Activated T-cell treated with anti-CD3 and anti-CD28 coated beads, Interleukin-2, amount 50 U/mL, for 72 hours (primary cell): ENCODE results near the gene IFNA21. TPM values are rescaled to one million over a fixed set of nuclear protein-coding genes. Genes with fewer than 3 reads are reported as not detected.
"Not testable (repeated sequence)": the region's sequence is repeated elsewhere in the genome, so short reads cannot be mapped to it uniquely, and the experiment has no call there.

ENCODE experiments used
- ATAC-seq, 2 donors: fragments of 150-1000 bp; cut with Tn5 transposase; replicated peaks in 1 of 2; 2 replicates each; pipeline ENCODE4 v1.10.0; 2021; ENCODE audit warnings: moderate library complexity in 2 of 2, mild to moderate bottlenecking in 1 of 2
- DNase-seq, 2 donors: peaks; one replicate each; pipeline ENCODE4 v3.0.0; 2021 to 2022; ENCODE audit warnings: mixed read lengths in 1 of 2
- H3K27ac Mint-ChIP-seq: one replicate; pipeline ENCODE4 v1.8.0; 2022; ENCODE audit warnings: mild to moderate bottlenecking, moderate library complexity, mixed read lengths
- H3K27me3 Mint-ChIP-seq: one replicate; pipeline ENCODE4 v1.8.0; 2022; ENCODE audit warnings: low read depth, mixed read lengths
- H3K36me3 Mint-ChIP-seq, 2 donors: one replicate each; pipeline ENCODE4 v1.8.0; 2022; ENCODE audit warnings: mixed read lengths in 2 of 2, mild to moderate bottlenecking in 1 of 2; ENCODE audit not compliant: insufficient read depth in 2 of 2
- H3K4me1 Mint-ChIP-seq: one replicate; pipeline ENCODE4 v1.8.0; 2022; ENCODE audit warnings: low read depth, mixed read lengths
- H3K4me3 Mint-ChIP-seq, 2 donors: one replicate each; pipeline ENCODE4 v1.8.0; 2022; ENCODE audit warnings: mild to moderate bottlenecking in 2 of 2, mixed read lengths in 2 of 2, moderate library complexity in 2 of 2
- H3K9me3 Mint-ChIP-seq, 2 donors: one replicate each; pipeline ENCODE4 v1.8.0; 2022; ENCODE audit warnings: mixed read lengths in 2 of 2
- total RNA-seq, 2 donors: library from RNA; stranded (reverse); gene quantifications; one replicate each; pipeline ENCODE4 v1.2.3, GENCODE V29; 2022

Gene IFNA21
- total RNA-seq, 2 donors from 2014 or later, result not detected

DNA sequence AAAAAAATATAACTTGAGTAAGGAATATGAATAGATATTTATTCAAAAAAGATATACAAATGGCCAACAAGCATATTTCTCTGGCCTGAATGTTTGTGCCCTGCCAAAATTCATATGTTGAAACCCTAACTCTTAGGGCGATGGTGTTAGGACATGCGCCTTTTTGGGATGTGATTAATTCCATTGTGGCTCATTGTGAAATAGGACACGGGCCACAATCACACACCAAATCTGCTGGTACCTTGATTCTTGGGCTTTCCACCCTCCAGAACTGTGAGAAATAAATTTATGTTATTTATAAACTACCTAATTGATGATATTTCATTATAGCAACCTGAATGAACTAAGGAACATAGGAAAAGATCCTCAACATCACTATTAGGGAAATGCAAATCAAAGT lies 5.7 kb upstream of the IFNA21 start:
- H3K27ac Mint-ChIP-seq, result no peak overlapping the region
- peaks cover under 1% of the 10 kb centered on the region for H3K27me3 Mint-ChIP-seq
- no peaks in the 10 kb centered on the region for H3K9me3 Mint-ChIP-seq
- H3K36me3 Mint-ChIP-seq, result no peaks in the 10 kb centered on the region
- DNase-seq, result no peak
- no peak overlapping the region for H3K4me3 Mint-ChIP-seq
- ATAC-seq, result no peak
- H3K4me1 Mint-ChIP-seq, result no peaks in the 10 kb centered on the region

DNA sequence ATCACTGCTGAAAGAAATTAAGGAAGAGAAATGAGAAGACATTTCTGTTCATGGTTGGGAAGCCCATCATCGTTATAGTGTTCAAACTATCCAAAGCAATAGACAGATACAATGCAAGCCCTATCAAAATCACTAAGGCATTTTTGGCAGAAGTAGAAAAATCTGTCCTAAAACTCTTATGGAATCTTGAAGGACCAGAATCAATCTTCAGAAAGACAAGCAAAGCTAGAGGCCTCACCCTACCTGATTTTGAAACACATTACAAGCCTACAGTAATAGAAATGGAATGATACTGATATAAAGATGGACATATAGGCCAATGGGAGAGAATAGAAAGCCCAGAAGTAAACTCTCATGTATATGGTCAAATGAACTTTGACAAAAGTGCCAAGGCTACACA lies 4.9 kb upstream of the IFNA21 start:
- no peak for DNase-seq
- Mint-ChIP-seq H3K36me3 (no peaks in the 10 kb centered on the region), H3K4me3 (no peak overlapping the region), H3K27me3 (no peaks in the 10 kb centered on the region), H3K4me1 (no peaks in the 10 kb centered on the region), H3K9me3 (no peaks in the 10 kb centered on the region), H3K27ac (no peak overlapping the region)
- ATAC-seq, result no peak

DNA sequence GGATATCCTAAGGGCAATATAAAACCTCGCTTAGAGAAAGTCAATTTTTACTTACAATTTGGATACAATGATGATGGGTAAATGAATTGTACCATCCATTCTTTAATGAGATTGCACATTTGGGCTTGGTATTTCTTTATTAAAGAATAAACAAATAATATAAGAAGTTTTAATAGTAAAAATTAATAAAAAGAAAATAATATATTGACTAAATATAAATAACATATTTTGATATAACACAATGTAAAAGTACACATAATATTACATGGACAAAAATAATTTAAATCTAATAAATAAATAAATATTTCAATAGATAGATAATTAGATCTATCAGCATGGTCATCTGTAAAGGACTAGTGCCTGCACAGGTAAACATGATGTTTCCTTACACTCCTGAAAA lies 944 bp downstream of the IFNA21 start:
- no peak for DNase-seq
- Mint-ChIP-seq H3K36me3 (no peaks in the 10 kb centered on the region), H3K27me3 (no peaks in the 10 kb centered on the region), H3K27ac (no peak overlapping the region), H3K4me3 (no peak overlapping the region), H3K4me1 (peaks cover 8% of the 10 kb centered on the region), H3K9me3 (no peaks in the 10 kb centered on the region)
- no peak for ATAC-seq

GRCh38 chr9:21160178-21160577 lies 6.3 kb downstream of the IFNA21 start:
- DNase-seq (peak; percentile 15 to 20), ATAC-seq (peak; percentile 49 to 53)
- Mint-ChIP-seq H3K36me3 (no peaks in the 10 kb centered on the region), H3K4me1 (peaks cover 15% of the 10 kb centered on the region), H3K9me3 (peaks cover 0 to 2% of the 10 kb centered on the region in 2 donors), H3K27ac (no peak overlapping the region), H3K27me3 (no peaks in the 10 kb centered on the region), H3K4me3 (peak overlapping the region in 1 of 2 donors; percentile 21)

DNA sequence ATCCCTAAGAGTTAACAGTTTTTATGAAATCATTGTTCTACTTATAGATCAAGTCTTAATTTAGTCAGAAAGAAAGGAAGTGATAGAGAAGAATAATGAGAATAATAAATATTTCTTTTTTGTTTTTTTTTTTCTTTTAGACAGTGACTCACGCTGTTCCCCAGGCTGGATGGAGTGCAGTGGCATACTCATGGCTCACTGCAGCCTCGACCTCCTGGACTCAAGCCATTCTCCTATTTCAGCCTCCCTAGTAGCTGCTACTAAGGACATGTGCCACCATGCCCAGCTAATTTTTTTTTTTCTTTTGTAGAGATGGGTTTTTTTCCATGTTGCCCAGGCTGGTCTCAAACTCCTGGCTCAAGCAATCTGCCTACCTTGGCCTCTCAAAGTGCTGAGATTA lies 11.0 kb downstream of the IFNA21 start:
- Mint-ChIP-seq H3K27me3 (no peaks in the 10 kb centered on the region), H3K4me3 (no peak overlapping the region), H3K4me1 (peaks cover 14% of the 10 kb centered on the region), H3K9me3 (peaks cover 0 to 2% of the 10 kb centered on the region in 2 donors), H3K36me3 (no peaks in the 10 kb centered on the region), H3K27ac (no peak overlapping the region)
- no peak for DNase-seq
- no peak for ATAC-seq

DNA sequence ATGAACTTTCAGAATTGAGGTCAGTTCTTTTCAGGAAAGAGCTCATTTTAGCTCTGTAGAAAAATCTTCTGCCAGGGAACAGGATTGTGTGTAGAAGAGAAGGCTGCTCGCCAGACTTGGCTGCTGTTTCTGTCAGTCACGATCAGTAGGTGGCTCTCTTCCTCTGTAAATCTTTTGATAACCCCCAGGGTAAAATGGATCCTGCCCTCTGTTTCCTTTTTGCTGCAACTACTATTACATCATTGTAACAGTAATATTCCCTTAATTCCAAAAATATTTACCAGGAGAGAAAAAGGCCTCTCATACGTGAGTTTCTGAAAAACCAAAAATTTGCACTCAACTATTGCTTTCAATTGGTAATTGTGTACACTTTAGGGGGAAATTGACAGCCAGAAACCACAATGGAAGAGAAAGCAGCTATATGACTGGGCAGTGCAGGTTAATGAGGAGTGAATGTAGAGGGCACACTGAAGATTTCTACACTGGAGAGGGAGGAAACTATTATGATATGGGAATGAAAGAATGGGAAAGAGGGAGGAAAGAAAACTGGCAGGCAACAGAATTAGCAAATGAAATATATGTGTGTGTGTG lies 12.3 kb downstream of the IFNA21 start:
- Mint-ChIP-seq H3K4me3 (no peak overlapping the region), H3K9me3 (peaks cover 0 to 2% of the 10 kb centered on the region in 2 donors), H3K36me3 (no peaks in the 10 kb centered on the region), H3K4me1 (peaks cover 6% of the 10 kb centered on the region), H3K27ac (no peak overlapping the region), H3K27me3 (no peaks in the 10 kb centered on the region)
- ATAC-seq (peak; percentile 41 to 51), DNase-seq (no peak)

DNA sequence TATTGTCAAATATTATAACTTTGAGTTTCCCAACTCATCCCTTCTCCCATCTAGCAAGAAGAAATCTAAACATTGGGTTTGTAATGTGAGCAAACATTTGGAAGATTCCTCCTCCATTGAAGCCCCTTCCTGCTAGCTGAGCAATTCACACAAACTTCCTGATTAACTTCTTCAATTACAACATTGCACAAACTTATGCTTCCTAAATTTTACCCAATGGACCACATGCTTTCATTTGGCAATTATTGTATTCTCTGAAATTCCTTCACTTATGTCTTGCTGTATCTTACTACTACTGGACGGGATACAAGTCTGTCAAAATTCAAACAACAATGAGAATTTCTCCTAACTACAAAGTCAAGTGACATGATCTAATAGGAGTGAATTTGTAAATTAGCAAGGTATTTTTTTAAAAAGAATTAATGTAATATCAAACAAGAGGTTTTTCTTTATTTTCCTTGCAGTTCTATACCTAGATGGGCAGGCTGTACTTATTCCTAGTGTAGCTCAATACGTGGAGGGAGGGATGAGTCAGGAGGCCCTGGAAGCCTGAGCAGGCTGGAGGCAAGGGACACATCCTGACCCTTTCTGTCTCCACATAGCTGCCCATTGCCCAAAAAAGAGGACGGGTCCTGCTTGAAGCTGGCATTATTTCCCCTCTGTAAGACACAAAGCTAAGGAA lies 13.0 kb downstream of the IFNA21 start:
- H3K27ac Mint-ChIP-seq, result no peak overlapping the region
- H3K4me3 Mint-ChIP-seq, result no peak overlapping the region
- no peak for DNase-seq
- H3K27me3 Mint-ChIP-seq, result no peaks in the 10 kb centered on the region
- peaks cover 6% of the 10 kb centered on the region for H3K4me1 Mint-ChIP-seq
- H3K36me3 Mint-ChIP-seq, result peaks cover 0 to under 1% of the 10 kb centered on the region in 2 donors
- no peak for ATAC-seq
- peaks cover under 1 to 5% of the 10 kb centered on the region in 2 donors for H3K9me3 Mint-ChIP-seq

- ATAC-seq (no peak), DNase-seq (no peak)
- H3K4me3 Mint-ChIP-seq, result peak overlapping the region; percentile 48 to 51
These were observed 21.9 kb downstream of the IFNA21 start for GRCh38 chr9:21144603-21145002.

DNA sequence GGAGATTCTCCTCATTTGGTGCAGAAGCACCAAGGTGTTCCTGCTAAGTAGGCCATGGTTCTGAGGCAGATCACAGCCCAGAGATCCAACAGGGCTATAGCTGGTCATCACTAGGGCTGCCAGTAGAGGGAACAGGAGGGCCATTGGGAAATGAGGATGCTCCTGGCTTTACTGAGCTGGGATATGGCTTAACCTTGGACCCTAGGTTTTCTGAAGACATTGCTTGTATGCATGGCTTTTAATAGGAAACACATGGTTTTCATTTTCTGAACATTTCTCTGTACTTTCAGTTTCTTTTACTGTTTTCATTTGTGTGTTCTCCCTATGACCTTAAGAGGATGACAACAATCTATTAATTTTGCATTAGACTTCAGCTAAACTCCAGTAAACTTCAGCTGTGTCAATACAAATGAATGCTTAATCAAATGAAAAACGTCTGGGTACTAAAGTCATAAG lies 25.0 kb downstream of the IFNA21 start, which contains the start of gene IFNW1:
TSS of gene IFNW1 (minus strand) at position 406 of the 456 bp plus-strand sequence. CDS start at position 144, 262 bp downstream.
- Mint-ChIP-seq H3K27ac (no peak within 1 kb of the TSS), H3K9me3 (no peaks in the 10 kb centered on the region), H3K27me3 (no peaks in the 10 kb centered on the region), H3K36me3 (no peaks in the 10 kb centered on the region), H3K4me1 (peaks cover 21% of the 10 kb centered on the region), H3K4me3 (no peak within 1 kb of the TSS)
- ATAC-seq (no peak), DNase-seq (no peak)

More at GRCh38 chr9:21144603-21145002, 21.9 kb downstream of the IFNA21 start:
- peaks cover 7 to 8% of the 10 kb centered on the region in 2 donors for H3K9me3 Mint-ChIP-seq
- peaks cover 2 to 4% of the 10 kb centered on the region in 2 donors for H3K36me3 Mint-ChIP-seq
- peak overlapping the region; percentile 43 for H3K27ac Mint-ChIP-seq
- H3K27me3 Mint-ChIP-seq, result no peaks in the 10 kb centered on the region
- H3K4me1 Mint-ChIP-seq, result peaks cover 21% of the 10 kb centered on the region

GRCh38 chr9:21137020-21137419 lies 29.4 kb downstream of the IFNA21 start:
- no peaks in the 10 kb centered on the region for H3K36me3 Mint-ChIP-seq

DNA sequence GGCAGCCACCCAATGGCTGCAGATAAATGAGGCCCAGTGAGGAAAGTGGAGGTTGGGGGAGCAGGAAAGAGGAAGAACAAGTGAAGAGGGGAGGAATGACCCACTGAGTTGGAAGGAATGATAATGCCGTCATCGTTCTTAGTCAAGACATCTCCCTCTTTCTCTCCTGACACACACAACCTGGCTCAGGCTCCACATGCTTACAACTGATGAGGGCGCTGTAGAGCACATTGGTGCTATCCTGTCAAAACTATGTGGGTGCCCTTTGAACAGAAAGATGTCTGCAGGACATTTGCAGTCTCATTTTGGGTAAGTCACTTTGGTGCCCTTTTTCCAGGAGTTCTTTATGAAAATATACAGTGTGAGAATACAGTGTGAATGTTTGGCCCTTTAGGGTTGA lies 30.7 kb downstream of the IFNA21 start:
- no peaks in the 10 kb centered on the region for H3K9me3 Mint-ChIP-seq
- H3K27ac Mint-ChIP-seq, result no peak overlapping the region
- H3K4me1 Mint-ChIP-seq, result no peaks in the 10 kb centered on the region
- peaks cover 7% of the 10 kb centered on the region for H3K27me3 Mint-ChIP-seq
- H3K4me3 Mint-ChIP-seq, result no peak overlapping the region
- DNase-seq (no peak), ATAC-seq (no peak)
- H3K36me3 Mint-ChIP-seq, result no peaks in the 10 kb centered on the region

More at GRCh38 chr9:21137020-21137419, 29.4 kb downstream of the IFNA21 start:
- DNase-seq, result no peak
- Mint-ChIP-seq H3K27ac (no peak overlapping the region), H3K4me1 (peaks cover 4% of the 10 kb centered on the region), H3K4me3 (no peak overlapping the region), H3K27me3 (peaks cover 7% of the 10 kb centered on the region), H3K9me3 (no peaks in the 10 kb centered on the region)
- no peak for ATAC-seq

- not testable (repeated sequence) for H3K27me3 Mint-ChIP-seq, H3K4me1 Mint-ChIP-seq, H3K4me3 Mint-ChIP-seq, H3K27ac Mint-ChIP-seq, H3K36me3 Mint-ChIP-seq, DNase-seq, ATAC-seq
- peaks cover 4 to 11% of the 10 kb centered on the region in 2 donors for H3K9me3 Mint-ChIP-seq
These were observed 38.3 kb downstream of the IFNA21 start for GRCh38 chr9:21128186-21128585.

- Mint-ChIP-seq H3K4me1 (peaks cover 18% of the 10 kb centered on the region), H3K4me3 (no peak overlapping the region), H3K9me3 (peaks cover 0 to 1% of the 10 kb centered on the region in 2 donors), H3K27ac (no peak overlapping the region), H3K36me3 (no peaks in the 10 kb centered on the region), H3K27me3 (peaks cover 20% of the 10 kb centered on the region)
- ATAC-seq (peak; percentile 25 to 66), DNase-seq (peak in 1 of 2 donors; percentile 4)
These were observed 44.7 kb downstream of the IFNA21 start for GRCh38 chr9:21121595-21122251.
